SK-N-SH (cell line): ENCODE results near the gene SRGAP3. TPM values are rescaled to one million over a fixed set of nuclear protein-coding genes. Genes with fewer than 3 reads are reported as not detected.

Experiments used
- CTCF ChIA-PET: fragments of 300-600, 350-600 bp; formaldehyde crosslinking; extraction: SDS; loops from one replicate; lab custom pipeline; 2021; lab: Yijun Ruan, JAX
- POLR2A ChIA-PET: fragments of 350-600 bp; sonication (Branson Sonifier 250); formaldehyde crosslinking; extraction: SDS; loops from one replicate; lab custom pipeline; 2020; ENCODE audit warnings: antibody characterized with exemption, inconsistent platforms; lab: Yijun Ruan, JAX
- DNase-seq: peaks from one replicate; pipeline ENCODE4 v3.0.0; 2012
- H2AFZ ChIP-seq: fragments of 200-600 bp; sonication (generic); 2 replicates; pipeline ENCODE4 v1.8.1; 2016; ENCODE audit warnings: antibody characterized with exemption, mild to moderate bottlenecking, low read depth
- H3F3A ChIP-seq: fragments of 200-600 bp; sonication (generic); replicated peaks from 2 replicates; pipeline ENCODE3; 2016; ENCODE audit warnings: antibody characterized with exemption, mild to moderate bottlenecking; ENCODE audit not compliant: insufficient read depth
- H3K27ac ChIP-seq, 2 experiments: fragments of 200-500 bp in 1 of 2; fragments of 200-600 bp in 1 of 2; sonication (Bioruptor generic) in 1 of 2; sonication (generic), shearing (Covaris generic) in 1 of 2; 2 replicates each; pipeline versions ENCODE4 v1.5.1 to v1.6.1; 2014 to 2016; ENCODE audit warnings: low read depth in 2 of 2, inconsistent platforms in 1 of 2, low read length in 1 of 2, mild to moderate bottlenecking in 1 of 2, mixed read lengths in 1 of 2
- H3K27me3 ChIP-seq: fragments of 200-600 bp; sonication (generic), shearing (Covaris generic); 2 replicates; pipeline ENCODE4 v1.6.1; 2016; ENCODE audit warnings: mixed run types; ENCODE audit not compliant: insufficient read depth
- H3K36me3 ChIP-seq, 2 experiments: fragments of 200-500 bp in 1 of 2; fragments of 200-600 bp in 1 of 2; sonication (Bioruptor generic) in 1 of 2; sonication (generic) in 1 of 2; replicated peaks in 1 of 2; 2 replicates each; pipeline versions ENCODE3 to v1.5.1; 2014 to 2016; ENCODE audit warnings: low read length in 1 of 2, mild to moderate bottlenecking in 1 of 2; ENCODE audit not compliant: insufficient read depth in 2 of 2, control insufficient read depth in 1 of 2
- H3K4me1 ChIP-seq, 2 experiments: fragments of 200-500 bp in 1 of 2; fragments of 200-600 bp in 1 of 2; sonication (Bioruptor generic) in 1 of 2; sonication (generic), shearing (Covaris generic) in 1 of 2; 2 replicates each; pipeline versions ENCODE4 v1.5.1 to v1.6.1; 2014 to 2016; ENCODE audit warnings: low read depth in 1 of 2, low read length in 1 of 2, mixed run types in 1 of 2; ENCODE audit not compliant: insufficient read depth in 2 of 2, control insufficient read depth in 1 of 2
- H3K4me2 ChIP-seq: fragments of 200-600 bp; sonication (generic), shearing (Covaris generic); 2 replicates; pipeline ENCODE4 v1.6.1; 2017; ENCODE audit warnings: mixed run types
- H3K4me3 ChIP-seq, 2 experiments: fragments of 200-500 bp in 1 of 2; fragments of 200-600 bp in 1 of 2; sonication (Bioruptor generic) in 1 of 2; sonication (generic), shearing (Covaris generic) in 1 of 2; 2 replicates each; pipeline versions ENCODE4 v1.5.1 to v1.8.1; 2014 to 2016; ENCODE audit warnings: low read depth in 2 of 2, inconsistent platforms in 1 of 2, low read length in 1 of 2, mild to moderate bottlenecking in 1 of 2, mixed read lengths in 1 of 2, moderate library complexity in 1 of 2
- H3K79me2 ChIP-seq: fragments of 200-600 bp; sonication (generic); 2 replicates; pipeline ENCODE4 v1.8.1; 2017; ENCODE audit warnings: mild to moderate bottlenecking; ENCODE audit not compliant: insufficient read depth
- H3K9ac ChIP-seq: fragments of 200-600 bp; sonication (generic); 2 replicates; pipeline ENCODE4 v1.6.1; 2017; ENCODE audit warnings: mixed run types
- H3K9me2 ChIP-seq: fragments of 200-600 bp; sonication (generic); 2 replicates; pipeline ENCODE4 v1.6.1; 2017; ENCODE audit warnings: mixed run types
- H3K9me3 ChIP-seq: fragments of 200-600 bp; sonication (generic); 2 replicates; pipeline ENCODE4 v1.6.1; 2017; ENCODE audit warnings: mixed run types, mild to moderate bottlenecking, moderate library complexity
- H4K20me1 ChIP-seq: fragments of 200-600 bp; sonication (generic); 2 replicates; pipeline ENCODE4 v1.6.1; 2017; ENCODE audit warnings: mild to moderate bottlenecking, mixed run types; ENCODE audit not compliant: insufficient read depth
- CHD2 ChIP-seq: fragments of 150-350 bp; IDR thresholded peaks from 2 replicates; pipeline ENCODE4 v1.6.1; 2018; ENCODE audit warnings: low read length; ENCODE audit not compliant: partially characterized antibody
- ELF1 ChIP-seq: IDR thresholded peaks from 2 replicates; pipeline ENCODE4 v1.4.0; 2012
- EP300 ChIP-seq, 2 experiments: IDR thresholded peaks; 2 replicates each; pipeline versions ENCODE4 v1.4.0 to v1.6.1; 2012; ENCODE audit warnings: borderline replicate concordance in 1 of 2, low read depth in 1 of 2, low read length in 1 of 2
- EZH2phosphoT487 ChIP-seq: fragments of 200-600 bp; sonication (generic); IDR thresholded peaks from 2 replicates; pipeline ENCODE4 v1.6.1; 2017; ENCODE audit warnings: low read depth, mixed run types, mild to moderate bottlenecking, antibody characterized with exemption, moderate library complexity, borderline replicate concordance
- FOXJ3 ChIP-seq: sonication (generic); formaldehyde crosslinking; IDR thresholded peaks from 2 replicates; pipeline ENCODE4 v1.5.1; 2020; ENCODE audit warnings: mild to moderate bottlenecking, missing genetic modification reagents
- NRF1 ChIP-seq: IDR thresholded peaks from 2 replicates; pipeline ENCODE4 v1.6.1; 2012; ENCODE audit warnings: low read depth, mild to moderate bottlenecking, low read length
- PBX3 ChIP-seq: IDR thresholded peaks from 2 replicates; pipeline ENCODE4; 2012
- RCOR1 ChIP-seq: fragments of 150-350 bp; IDR thresholded peaks from 2 replicates; pipeline ENCODE4 v1.6.1; 2017; ENCODE audit warnings: antibody characterized with exemption, low read length
- RFX5 ChIP-seq: IDR thresholded peaks from 2 replicates; pipeline ENCODE4 v1.6.1; 2012; ENCODE audit warnings: mild to moderate bottlenecking, improper control_type of control experiment, low read length
- TAF1 ChIP-seq: IDR thresholded peaks from 2 replicates; pipeline ENCODE4 v1.6.1; 2012; ENCODE audit warnings: low read depth, mild to moderate bottlenecking, low read length, moderate library complexity, borderline replicate concordance
- TEAD4 ChIP-seq: IDR thresholded peaks from 2 replicates; pipeline ENCODE4 v1.4.0; 2012; ENCODE audit warnings: mild to moderate bottlenecking, borderline replicate concordance; ENCODE audit not compliant: insufficient read depth
- WGBS: methylation state at CpG from one replicate; pipeline ENCODE4 v1.1.6; 2017; ENCODE audit warnings: low lambda C conversion rate; 5-methylcytosine and 5-hydroxymethylcytosine counted together
- polyA plus RNA-seq, 3 experiments: library from polyadenylated mRNA; depleted of rRNA; stranded (reverse); fragments of >200 nt; gene quantifications; 2 replicates each; pipeline ENCODE4 v1.2.3, GENCODE V29; 2012
- TF ChIP-seq, protein P1 (sequence below): IDR thresholded peaks from 2 replicates; pipeline ENCODE4 v1.4.0; 2012; ENCODE audit warnings: low read depth
- TF ChIP-seq, protein P2 (sequence below): IDR thresholded peaks from 2 replicates; pipeline ENCODE4 v1.4.0; 2012; ENCODE audit warnings: low read depth, borderline replicate concordance

The SRGAP3 gene
- polyA plus RNA-seq, 1 of the 3 experiments (the other 2 are of a cell fraction) = 2.8 TPM

GRCh38 chr3:9209777-9210176 is 39.7 kb downstream of the SRGAP3 start (continued):
- no peak for TF ChIP-seq FOXJ3 (CRISPR knock-in tag)
- TF ChIP-seq RCOR1 = no peak

DNA sequence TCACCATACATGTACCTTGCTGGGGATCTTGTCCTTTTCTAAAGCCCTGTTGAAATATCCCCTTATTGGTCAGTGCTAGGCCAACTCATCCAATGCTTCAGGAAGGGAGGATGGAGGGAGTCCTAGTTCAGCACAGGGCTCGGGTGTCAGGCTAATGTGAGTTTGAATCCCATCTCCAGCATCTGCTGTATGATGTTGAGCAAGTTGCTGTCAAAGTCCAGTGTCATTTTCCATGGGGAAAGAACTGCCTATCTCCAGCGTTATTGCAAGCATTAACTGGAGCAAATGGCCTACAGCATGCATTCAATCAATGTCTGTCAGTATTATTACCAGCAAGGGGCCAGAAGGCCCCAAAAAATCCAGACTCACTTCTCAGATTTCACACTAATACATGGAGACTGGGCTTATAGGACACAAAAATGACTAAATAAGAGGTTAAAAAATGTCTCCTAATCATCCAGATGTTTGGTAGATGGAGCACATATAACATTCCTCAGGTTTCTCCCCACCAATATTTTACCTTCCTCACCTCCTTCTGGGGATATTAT is 40.8 kb downstream of the SRGAP3 start:
- Histone ChIP-seq H3K4me3 (no peak overlapping the region), H3F3A (peaks cover 4% of the 10 kb centered on the region), H3K27ac (no peak overlapping the region), H3K4me1 (peaks cover 0 to 20% of the 10 kb centered on the region in 2 experiments; a peak in 2 of 4 replicates), H3K9me3 (no peaks in the 10 kb centered on the region), H4K20me1 (no peaks in the 10 kb centered on the region), H3K36me3 (no peaks in the 10 kb centered on the region), H2AFZ (no peak overlapping the region), H3K4me2 (no peak overlapping the region), H3K9me2 (no peaks in the 10 kb centered on the region), H3K79me2 (no peaks in the 10 kb centered on the region), H3K27me3 (no peaks in the 10 kb centered on the region), H3K9ac (no peak overlapping the region)
- no peak for DNase-seq
- TF ChIP-seq, protein P1, sequence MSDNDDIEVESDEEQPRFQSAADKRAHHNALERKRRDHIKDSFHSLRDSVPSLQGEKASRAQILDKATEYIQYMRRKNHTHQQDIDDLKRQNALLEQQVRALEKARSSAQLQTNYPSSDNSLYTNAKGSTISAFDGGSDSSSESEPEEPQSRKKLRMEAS = no peak
- TF ChIP-seq CHD2 = no peak
- TF ChIP-seq, protein P2, sequence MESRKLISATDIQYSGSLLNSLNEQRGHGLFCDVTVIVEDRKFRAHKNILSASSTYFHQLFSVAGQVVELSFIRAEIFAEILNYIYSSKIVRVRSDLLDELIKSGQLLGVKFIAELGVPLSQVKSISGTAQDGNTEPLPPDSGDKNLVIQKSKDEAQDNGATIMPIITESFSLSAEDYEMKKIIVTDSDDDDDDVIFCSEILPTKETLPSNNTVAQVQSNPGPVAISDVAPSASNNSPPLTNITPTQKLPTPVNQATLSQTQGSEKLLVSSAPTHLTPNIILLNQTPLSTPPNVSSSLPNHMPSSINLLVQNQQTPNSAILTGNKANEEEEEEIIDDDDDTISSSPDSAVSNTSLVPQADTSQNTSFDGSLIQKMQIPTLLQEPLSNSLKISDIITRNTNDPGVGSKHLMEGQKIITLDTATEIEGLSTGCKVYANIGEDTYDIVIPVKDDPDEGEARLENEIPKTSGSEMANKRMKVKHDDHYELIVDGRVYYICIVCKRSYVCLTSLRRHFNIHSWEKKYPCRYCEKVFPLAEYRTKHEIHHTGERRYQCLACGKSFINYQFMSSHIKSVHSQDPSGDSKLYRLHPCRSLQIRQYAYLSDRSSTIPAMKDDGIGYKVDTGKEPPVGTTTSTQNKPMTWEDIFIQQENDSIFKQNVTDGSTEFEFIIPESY = no peak
- no peak for TF ChIP-seq TAF1
- no peak for TF ChIP-seq RFX5
- TF ChIP-seq EP300 (IDR thresholded peaks at IDR 0.05; ENCODE audit: borderline replicate concordance in 1 of 2, low read depth in 1 of 2, low read length in 1 of 2) = no peak
- TF ChIP-seq FOXJ3 (CRISPR knock-in tag) = no peak
- TF ChIP-seq NRF1 = no peak
- WGBS = 51% methylated on average over 2 of the region's 2 CpGs
- ChIA-PET CTCF (interaction anchor here (0.7 to 2.3 kb wide), 2 partner anchors 94 to 107 kb away, joined by 3 to 7 read pairs; no protein-coding TSS in a partner anchor), POLR2A (no interaction called here)

GRCh38 chr3:9207116-9207763 is 42.2 kb downstream of the SRGAP3 start:
- whole genome bisulfite sequencing = 88% methylated on average over 7 of the region's 7 CpGs
- H3K4me2 ChIP-seq = no peak overlapping the region
- H3K9me2 ChIP-seq = no peaks in the 10 kb centered on the region
- H3K4me3 ChIP-seq = no peak overlapping the region
- H3K9me3 ChIP-seq = no peaks in the 10 kb centered on the region
- no peaks in the 10 kb centered on the region for H3K27me3 ChIP-seq
- peaks cover 0 to 32% of the 10 kb centered on the region in 2 experiments; a peak in 2 of 4 replicates for H3K4me1 ChIP-seq
- no peak overlapping the region for H2AFZ ChIP-seq
- ChIA-PET CTCF (interaction anchor here (2.3 kb wide), 1 partner anchor 95 kb away, joined by 7 read pairs; no protein-coding TSS in a partner anchor), POLR2A (no interaction called here)
- no peak overlapping the region for H3K9ac ChIP-seq
- H3K36me3 ChIP-seq = no peaks in the 10 kb centered on the region
- no peak for DNase-seq
- TF ChIP-seq EP300 (IDR thresholded peaks at IDR 0.05; ENCODE audit: borderline replicate concordance in 1 of 2, low read depth in 1 of 2, low read length in 1 of 2) (no peak), TEAD4 (no peak), PBX3 (no peak), ELF1 (no peak), EZH2phosphoT487 (no peak)
- no peak overlapping the region for H3K27ac ChIP-seq
- no peaks in the 10 kb centered on the region for H4K20me1 ChIP-seq
- no peaks in the 10 kb centered on the region for H3K79me2 ChIP-seq
- H3F3A ChIP-seq = peaks cover 4% of the 10 kb centered on the region
